ENCODE data around the gene B3GALNT2.

B3GALNT2 gene

GRCh38 chr1:235426680-235427079, 77.6 kb downstream of the B3GALNT2 start:
- no peak for TF ChIP-seq CTCF (IDR thresholded peaks at IDR 0.05)
- TF ChIP-seq ZFX (IDR thresholded peaks at IDR 0.05; ENCODE audit: borderline replicate concordance), result no peak
- H3K27ac ChIP-seq, result no peak overlapping the region

- TF ChIP-seq CTCF (IDR thresholded peaks at IDR 0.05) (no peak), ZFX (IDR thresholded peaks at IDR 0.05; ENCODE audit: borderline replicate concordance) (no peak)
- no peak overlapping the region for H3K27ac ChIP-seq
Measured at GRCh38 chr1:235426143-235426542, 78.1 kb downstream of the B3GALNT2 start.

- TF ChIP-seq ZFX (IDR thresholded peaks at IDR 0.05; ENCODE audit: borderline replicate concordance) (no peak), CTCF (IDR thresholded peaks at IDR 0.05) (no peak)
- no peak overlapping the region for H3K27ac ChIP-seq
Measured at GRCh38 chr1:235425357-235425756, 78.9 kb downstream of the B3GALNT2 start.

- no peak overlapping the region for H3K27ac ChIP-seq
- no peak for TF ChIP-seq CTCF (IDR thresholded peaks at IDR 0.05)
- no peak for TF ChIP-seq ZFX (IDR thresholded peaks at IDR 0.05; ENCODE audit: borderline replicate concordance)
Measured at GRCh38 chr1:235424092-235424491, 80.2 kb downstream of the B3GALNT2 start.

GRCh38 chr1:235423214-235423652, 81.0 kb downstream of the B3GALNT2 start:
- TF ChIP-seq CTCF (IDR thresholded peaks at IDR 0.05) (no peak), ZFX (IDR thresholded peaks at IDR 0.05; ENCODE audit: borderline replicate concordance) (no peak)
- no peak overlapping the region for H3K27ac ChIP-seq

- TF ChIP-seq CTCF (IDR thresholded peaks at IDR 0.05) (no peak), ZFX (IDR thresholded peaks at IDR 0.05; ENCODE audit: borderline replicate concordance) (no peak)
- no peak overlapping the region for H3K27ac ChIP-seq
Measured at GRCh38 chr1:235421751-235422150, 82.5 kb downstream of the B3GALNT2 start.

GRCh38 chr1:235417086-235417697, 87.1 kb downstream of the B3GALNT2 start:
- TF ChIP-seq ZFX (IDR thresholded peaks at IDR 0.05; ENCODE audit: borderline replicate concordance), result no peak
- peak; percentile 97 for TF ChIP-seq CTCF (IDR thresholded peaks at IDR 0.05)
- no peak overlapping the region for H3K27ac ChIP-seq
